Fibroblast of peridontal ligament (primary cell): ENCODE measurements around the gene SLC39A10.

Experiments used
- DNase-seq: peaks from one replicate; pipeline ENCODE4 v3.0.0-alpha.2; 2010; ENCODE audit errors: extremely low read depth

SLC39A10 gene, protein sequence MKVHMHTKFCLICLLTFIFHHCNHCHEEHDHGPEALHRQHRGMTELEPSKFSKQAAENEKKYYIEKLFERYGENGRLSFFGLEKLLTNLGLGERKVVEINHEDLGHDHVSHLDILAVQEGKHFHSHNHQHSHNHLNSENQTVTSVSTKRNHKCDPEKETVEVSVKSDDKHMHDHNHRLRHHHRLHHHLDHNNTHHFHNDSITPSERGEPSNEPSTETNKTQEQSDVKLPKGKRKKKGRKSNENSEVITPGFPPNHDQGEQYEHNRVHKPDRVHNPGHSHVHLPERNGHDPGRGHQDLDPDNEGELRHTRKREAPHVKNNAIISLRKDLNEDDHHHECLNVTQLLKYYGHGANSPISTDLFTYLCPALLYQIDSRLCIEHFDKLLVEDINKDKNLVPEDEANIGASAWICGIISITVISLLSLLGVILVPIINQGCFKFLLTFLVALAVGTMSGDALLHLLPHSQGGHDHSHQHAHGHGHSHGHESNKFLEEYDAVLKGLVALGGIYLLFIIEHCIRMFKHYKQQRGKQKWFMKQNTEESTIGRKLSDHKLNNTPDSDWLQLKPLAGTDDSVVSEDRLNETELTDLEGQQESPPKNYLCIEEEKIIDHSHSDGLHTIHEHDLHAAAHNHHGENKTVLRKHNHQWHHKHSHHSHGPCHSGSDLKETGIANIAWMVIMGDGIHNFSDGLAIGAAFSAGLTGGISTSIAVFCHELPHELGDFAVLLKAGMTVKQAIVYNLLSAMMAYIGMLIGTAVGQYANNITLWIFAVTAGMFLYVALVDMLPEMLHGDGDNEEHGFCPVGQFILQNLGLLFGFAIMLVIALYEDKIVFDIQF

DNA sequence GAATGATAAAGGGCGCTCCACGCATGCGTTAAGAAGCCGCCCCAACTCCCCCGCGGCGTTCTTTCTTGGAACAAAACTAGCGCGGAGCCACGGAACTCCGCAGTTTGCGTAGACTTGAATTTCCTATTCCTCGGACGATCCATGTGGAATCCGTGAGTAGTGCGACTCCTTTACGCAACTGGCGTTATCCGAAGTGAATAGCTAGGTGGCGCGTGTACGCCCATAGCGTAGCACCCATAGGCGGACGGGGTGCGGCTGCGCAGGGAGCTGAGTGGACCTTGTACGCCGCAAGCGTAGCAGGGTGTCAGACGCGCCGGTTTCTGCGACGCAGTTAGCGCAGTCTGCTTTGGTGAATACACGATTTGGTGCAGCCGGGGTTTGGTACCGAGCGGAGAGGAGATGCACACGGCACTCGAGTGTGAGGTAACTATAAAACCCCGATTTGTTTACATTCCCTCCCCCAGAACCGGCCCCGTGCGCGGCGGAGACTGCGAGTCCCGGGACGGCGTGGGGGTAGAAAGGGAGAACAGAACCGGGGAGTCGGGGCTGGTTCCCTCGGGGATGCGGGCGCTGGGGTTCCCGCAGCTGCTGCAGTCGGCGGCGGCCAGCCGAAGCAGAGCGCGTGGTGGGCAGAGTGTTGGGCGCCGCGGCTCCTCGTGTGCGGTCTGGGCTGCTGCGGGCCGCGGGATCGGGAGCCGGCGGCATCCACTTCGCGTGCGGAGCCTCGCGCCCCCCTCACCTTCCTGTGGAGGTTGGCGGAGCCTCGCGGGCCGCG is at the start of gene SLC39A10:
Gene SLC39A10 (plus strand): TSS at position 368 of the 775 bp plus-strand sequence. CDS start 22,817 bp downstream, outside the sequence.
- peak; percentile 99 for DNase-seq

DNA sequence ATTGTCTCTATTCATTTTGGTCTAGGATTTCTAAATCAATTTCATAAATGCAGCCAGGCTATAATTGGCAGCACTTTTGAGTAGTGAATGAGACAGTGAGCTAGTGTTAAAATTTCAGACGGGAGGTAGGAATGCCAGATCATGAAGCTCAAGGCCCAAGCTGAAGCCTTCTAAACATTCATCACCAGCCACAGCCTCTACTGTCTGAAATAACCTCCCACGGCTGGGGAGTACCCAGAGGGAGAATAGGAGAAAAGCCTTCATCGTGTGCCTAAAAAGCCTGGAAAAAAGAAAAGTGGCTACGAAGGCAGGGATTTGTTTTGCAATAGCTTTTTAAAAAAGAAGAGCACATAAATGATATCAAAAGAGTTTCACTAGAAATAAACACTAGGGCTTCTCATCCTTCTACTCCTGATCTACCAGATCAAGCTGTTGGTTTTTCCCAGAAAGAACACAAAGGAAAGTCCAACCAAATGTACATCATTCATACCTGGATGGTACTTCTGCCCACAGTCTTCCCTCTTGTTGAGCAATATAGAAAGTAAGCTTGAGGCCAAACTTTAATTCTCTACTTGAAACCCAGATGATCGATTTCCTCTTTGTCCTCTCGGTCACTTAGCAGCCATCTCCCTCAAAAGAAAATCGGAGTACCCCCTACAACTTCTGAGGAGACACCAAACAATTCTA is 48.1 kb upstream of the SLC39A10 start:
- DNase-seq = no peak

DNA sequence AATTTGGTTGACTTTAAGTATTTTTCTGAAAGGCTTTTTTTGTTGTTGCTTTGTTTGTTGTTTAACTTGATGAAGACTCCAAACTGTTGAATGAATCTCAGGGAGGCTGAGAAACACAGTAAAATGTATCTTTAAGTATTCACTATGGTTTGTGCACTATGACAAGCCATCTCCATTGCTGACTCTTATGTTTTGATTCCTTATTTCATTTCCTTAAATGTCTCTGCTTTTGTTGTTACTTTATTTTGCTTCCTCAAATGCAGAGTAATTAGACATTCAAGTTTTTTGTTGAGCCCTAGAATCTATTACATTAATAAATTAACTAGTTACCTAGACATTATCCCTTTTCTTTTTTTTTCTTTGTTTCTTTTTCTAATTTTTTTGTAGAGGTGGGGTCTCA is 46.3 kb upstream of the SLC39A10 start:
- DNase-seq = no peak

DNA sequence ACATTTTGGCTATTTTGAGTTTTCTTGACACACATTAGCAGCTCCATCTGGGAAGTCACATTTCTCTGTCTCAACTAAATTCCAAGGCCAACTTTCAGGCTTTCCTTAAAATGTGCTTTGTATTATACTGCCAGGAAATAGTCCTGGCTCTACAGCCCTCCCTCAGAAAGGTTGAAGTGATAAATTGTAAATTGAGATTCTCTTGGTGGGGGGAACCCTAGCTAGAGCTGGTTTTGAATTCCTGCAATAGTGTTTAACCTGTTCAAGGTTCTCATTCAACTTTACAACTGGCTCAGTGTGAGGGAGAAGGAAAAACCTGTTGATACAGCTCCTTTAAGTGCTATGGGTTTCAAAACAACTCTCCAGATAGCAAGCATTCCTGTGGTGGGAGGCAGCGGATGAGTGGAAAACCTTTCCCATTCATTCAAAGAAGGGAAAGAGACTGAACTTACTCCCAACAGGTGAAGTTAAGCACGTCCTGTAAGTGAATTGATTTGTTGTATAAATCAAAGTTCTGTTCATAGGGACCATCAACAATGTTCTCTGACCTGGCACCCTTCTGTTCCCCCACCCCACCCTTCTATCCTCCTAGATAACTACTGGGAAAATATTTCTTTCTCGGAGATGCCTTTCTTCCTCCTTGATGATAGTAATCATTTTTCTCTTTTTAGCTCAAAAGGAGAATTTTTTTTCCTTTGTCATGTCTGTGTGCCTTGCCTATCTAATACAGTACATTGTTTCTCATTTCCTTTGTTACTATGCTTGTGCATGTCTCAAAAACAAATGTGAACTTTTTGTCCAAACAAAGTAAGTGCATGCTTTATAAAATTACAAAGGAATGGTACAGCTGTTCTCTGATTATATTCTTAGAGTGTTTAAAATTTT is 44.2 kb upstream of the SLC39A10 start:
- peak; percentile 61 for DNase-seq

DNA sequence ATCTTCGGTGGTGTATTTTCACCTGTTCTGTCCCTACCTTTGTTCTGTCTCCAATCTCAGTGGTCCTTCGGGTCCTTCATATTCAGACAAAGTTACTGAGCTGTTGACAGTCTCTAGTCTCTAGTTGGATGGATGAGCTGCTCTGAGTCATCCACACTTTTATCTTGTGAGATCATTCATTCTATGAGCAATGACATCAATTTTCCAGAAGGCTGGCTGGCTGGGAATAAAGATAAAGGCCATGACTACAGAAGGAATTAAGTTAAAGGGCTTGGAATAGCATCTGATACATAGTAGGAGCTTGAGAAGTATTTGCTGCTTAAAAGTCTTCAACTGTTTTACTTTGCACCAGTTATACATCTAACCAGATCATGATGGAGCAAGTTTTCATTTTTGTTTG is 43.1 kb upstream of the SLC39A10 start:
- peak; percentile 82 for DNase-seq

DNA sequence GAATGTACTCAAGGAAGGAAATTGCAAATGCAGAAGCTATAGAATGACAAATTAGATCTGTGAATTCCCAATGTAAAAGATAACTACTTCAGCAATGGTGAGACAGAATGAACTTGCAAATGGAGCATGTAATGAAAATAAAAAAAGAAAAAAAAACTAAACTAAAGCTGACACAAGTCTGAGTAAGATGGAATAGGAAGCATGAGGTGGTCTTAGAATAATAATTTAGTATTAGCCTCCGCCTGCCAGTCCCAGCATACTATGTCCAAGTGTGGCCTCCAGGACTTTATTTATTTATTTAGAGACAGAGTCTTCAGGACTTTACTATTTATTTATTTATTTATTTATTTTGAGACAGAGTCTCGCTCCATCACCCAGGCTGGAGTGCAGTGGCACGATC is 37.4 kb upstream of the SLC39A10 start:
- no peak for DNase-seq

DNA sequence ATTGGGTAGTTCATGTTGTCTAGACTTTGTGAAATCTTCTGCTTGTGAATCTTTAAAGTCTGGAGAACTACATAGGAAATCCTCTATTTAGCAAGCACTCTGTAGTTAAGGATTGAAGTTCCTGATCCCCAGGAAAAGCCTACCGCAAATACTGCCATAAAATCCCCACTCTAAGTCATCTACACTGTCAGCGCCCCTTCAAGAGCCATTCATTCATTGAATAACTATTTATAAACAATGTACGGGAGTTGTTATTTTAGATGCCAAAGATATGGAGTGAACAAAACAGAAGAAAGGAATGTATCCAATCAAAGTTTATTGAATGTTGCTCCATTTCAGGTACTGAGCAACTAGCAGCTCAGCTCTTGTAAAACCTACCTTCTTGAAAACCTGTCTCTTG is 36.5 kb upstream of the SLC39A10 start:
- no peak for DNase-seq

DNA sequence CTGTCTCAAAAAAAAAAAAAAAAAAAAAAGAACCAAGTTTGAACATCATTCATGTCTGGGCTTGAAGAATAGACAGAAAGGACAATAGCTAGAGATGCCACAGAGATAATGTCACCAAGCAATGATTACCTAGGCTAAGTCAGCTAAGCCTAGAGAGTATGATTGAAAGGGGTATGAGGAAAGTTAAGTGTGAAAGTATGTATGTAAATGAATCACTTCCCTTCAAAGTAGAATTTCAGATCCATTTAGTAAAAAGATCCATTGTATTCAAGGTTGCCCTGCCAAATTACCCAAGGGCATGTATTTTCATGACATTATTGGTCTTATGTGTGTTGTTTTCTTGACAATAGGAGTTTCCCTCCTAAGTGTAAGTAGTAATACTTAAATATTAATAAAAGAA is 34.1 kb upstream of the SLC39A10 start:
- DNase-seq = no peak

DNA sequence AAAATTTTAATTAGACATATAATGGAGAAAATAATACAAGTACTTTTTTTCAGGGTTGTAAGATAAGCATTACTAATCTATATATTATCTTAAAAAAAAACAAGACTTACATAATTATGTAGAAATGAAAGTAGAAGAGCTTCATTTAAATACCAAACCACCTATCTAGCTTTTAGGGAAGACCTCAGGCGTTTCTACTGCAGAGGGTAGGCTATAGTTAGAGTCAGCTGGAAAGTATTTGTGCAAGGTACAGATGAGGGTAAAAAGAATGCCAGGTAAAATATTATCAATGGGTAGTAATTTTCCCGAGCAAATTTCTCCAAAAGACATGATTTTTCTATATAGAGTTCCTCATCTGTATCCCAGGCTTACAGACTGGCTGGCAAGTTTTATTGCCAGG is 30.5 kb upstream of the SLC39A10 start:
- no peak for DNase-seq

DNA sequence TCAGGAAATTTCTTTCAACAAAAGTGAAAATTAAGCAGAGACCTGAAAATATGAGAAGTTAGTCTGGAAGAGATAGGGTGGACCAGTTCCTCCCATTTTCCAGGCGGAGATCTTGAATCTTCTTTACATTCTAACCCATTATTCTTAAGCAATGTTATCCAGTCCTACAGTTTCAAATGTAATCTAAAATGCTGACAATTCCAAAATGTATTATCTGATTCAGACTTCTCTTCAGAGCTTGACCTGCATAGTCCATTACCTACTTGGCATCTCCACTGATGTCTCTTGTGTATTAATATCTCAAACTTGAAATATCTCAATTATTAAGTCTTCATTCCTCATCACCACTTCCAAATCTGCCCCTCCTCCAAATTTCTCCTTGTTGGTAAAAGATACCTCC is 28.4 kb upstream of the SLC39A10 start:
- DNase-seq = no peak

DNA sequence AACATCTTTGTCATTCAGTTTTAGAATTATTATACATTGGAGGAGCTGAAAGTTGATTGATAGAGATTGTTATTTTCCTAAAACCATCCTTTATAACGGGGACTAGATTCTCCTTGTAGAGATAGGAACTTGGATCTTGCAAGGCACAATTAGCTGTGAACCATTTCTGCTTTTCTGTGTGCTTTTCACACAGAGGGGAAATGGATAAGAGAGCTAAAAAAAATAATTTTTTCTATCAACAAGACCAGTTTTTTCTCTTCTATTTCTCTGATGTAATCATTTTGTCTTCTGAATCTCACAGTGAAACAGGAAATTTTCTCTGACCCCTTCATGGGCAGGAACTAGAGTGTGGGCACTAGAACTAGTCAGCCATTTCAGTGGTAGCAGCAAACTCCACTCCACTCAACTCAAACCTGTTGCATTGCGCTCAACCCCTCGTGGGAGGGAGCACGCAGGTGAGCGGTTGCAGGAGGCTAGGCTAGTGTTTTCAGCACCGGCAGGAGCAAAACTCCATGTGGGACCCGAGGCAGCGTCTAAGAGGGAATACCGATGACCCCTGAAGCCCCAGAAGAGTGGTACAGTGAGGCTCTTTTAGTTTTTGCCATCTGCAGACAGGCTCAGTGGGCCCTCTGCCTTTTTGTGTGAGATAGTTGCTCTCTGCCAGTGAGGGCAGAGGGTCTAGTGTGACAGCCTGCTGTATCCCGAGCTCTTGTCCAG is 24.0 kb upstream of the SLC39A10 start:
- no peak for DNase-seq

DNA sequence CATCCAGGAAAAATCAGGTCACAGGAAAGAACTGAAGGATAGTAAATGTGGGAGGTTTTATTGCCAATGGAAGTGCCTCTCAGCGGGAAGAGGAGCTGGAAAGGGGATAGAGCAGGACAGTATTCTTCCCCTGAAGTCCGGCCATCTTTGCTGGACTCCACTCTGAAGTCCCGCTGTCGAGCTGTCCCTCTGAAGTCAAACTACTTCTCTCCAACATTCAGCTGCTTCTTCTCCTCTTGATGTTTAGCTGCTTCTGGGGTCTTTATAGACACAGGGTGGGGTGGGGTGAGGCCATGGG is 23.5 kb upstream of the SLC39A10 start:
- DNase-seq = no peak

DNA sequence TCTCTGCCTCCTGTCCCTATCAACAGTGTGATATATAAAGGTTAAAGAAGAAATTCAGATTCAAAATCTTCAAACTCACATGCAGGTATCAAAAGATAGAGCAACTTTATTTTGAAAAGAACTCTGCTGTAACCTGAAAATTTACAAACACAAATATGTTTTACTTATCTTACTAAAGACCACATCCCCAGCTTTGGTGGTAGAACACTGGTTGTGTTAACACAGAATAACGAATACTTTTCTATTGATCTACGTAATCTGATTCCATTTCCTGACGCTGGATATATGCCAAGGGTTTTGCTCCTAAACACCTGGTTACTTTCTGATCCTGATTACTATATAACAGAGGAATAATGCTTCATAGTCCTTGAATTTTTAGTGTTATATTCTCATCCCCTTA is 23.1 kb upstream of the SLC39A10 start:
- DNase-seq = no peak

DNA sequence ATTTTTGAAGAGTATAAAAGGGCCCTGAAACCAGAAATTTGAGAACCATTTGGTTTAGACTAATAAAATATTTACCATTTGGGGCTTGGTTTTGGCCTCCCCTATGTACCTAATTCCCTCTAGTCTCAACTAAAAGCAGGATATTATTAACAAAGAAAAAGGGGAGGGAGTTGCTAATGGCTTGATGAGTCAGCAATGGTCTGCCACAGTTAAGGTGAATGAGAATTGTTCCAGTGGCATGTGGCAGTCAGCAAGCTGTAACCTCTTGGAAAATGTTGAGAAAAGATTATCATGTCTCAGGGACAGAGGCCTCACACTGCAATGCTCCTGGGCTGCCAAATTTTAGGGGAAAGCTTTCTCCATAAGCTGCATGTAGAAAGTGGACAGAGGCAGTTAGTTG is 20.1 kb upstream of the SLC39A10 start:
- no peak for DNase-seq

DNA sequence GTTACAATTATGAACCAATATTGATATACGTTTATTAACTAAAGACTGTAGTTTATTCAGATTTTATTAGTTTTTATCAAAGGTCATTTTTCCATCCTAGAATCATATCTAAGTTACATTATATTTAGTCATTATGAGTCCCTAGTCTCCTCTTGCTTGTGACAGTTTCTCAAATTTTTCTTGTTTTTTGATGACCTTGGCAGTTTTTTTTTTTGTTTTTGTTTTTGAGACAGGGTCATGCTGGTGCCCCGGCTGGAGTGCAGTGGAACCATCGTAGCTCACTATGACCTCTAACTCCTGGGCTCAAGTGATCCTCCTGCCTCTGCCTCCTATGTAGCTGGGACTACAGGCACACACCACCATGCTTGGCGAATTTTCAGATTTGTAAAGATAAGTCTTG is 18.3 kb upstream of the SLC39A10 start:
- DNase-seq = no peak

DNA sequence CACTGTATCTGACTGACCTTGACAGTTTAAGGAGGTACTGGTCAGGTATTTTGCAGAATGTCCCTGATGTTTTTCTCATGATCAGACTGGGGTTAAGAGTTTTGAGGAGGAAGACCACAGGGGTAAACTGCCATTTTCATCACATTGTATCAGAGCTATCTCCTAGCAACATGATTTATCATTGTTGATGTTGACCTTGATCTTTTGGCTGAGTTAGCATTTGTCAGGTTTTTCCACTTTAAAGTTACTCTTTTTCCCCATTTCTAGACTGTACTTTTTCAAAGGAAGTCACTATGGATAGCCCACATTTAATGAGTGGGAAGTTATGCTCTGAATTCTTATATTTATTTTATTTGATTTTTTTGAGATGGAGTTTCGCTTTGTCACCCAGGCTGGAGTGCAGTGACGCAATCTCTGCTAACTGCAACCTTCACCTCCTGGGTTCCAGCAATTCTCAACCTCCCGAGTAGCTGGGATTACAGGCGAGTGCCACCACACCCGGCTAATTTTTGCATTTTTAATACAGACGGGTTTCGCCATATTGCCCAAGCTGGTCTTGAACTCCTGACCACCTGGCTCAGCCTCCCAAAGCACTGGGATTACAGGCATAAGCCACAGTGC is 17.7 kb upstream of the SLC39A10 start:
- no peak for DNase-seq

DNA sequence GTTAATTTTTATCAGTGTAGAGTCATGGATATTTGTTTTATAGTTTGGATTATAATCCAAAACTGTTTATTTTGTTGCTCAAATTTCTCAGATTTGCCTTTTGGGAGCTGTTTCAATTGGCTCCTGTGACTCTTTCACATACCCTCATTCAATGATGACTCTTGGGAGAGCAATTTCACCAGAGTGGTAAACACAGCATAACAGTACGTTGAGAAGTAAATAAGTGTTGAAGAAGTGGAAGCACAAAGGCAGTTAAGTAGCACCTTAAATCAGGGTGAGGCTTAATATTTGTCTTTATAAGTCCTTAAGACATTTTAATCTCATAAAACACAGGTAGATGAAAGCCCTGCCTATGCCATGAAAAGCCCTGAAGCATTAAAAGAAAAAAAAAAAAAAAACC is 17.1 kb upstream of the SLC39A10 start:
- DNase-seq = no peak

DNA sequence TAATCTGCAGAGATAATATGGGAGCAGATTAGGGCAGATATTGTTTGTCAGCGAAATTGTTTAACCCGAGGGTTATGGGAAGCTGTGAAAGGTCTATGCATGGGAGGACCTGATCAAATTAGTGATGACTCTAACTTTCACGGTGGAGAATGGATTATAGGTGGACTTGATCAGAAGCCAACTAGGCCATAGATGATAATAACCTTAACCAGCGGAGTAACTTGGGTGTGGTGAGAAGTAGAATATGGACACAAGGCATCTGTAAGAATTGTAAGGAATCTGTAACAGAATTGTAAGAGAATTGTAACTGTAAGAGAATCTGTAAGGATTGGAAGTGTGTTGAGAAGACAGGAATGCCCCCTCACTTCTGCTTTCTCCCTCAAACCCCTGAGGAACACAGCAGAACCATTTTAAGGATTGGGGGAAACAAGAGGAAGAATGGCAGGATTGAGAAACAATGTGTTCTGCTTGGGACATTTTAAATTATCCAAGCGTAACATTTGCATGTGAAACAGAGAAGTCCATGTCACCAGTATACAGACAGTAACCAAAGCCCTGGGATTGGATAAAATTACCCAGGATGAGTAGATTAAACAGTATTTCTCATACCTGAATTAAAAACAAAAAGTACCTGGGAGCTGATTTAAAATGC is 14.9 kb upstream of the SLC39A10 start:
- DNase-seq = no peak

DNA sequence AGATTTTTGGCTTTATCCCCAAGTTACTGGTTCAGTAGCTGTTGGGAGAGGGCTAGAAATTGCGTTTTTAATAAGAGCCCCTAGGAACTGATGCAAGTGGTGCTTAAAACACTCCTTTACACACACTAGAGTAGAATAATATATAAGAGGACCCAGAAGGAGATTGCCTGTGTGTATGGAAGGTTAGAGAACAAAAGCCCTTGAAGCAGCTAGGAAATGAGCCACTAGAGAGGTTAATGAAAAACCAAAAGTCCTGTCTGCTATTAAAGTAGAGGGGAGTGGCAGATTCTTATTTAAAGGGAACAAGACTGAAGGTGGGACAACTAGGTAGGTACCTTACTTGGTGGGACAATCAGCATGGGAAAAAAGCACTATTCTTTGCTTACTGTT is 14.4 kb upstream of the SLC39A10 start:
- no peak for DNase-seq
